Erythroblast (primary cell): ENCODE results near the gene SEC62.

Experiments used
- DNase-seq, 2 experiments: peaks; one replicate each; lab custom pipeline; 2025; lab: John Stamatoyannopoulos, UW
- GATA1 ChIP-seq: IDR thresholded peaks from 2 replicates; pipeline ENCODE4 v1.6.1; 2011; ENCODE audit warnings: low read depth, mild to moderate bottlenecking, control low read depth, low read length, moderate library complexity
- POLR2A ChIP-seq: IDR thresholded peaks from 2 replicates; pipeline ENCODE4 v1.6.1; 2011; ENCODE audit warnings: mild to moderate bottlenecking, low read length

SEC62 gene

DNA sequence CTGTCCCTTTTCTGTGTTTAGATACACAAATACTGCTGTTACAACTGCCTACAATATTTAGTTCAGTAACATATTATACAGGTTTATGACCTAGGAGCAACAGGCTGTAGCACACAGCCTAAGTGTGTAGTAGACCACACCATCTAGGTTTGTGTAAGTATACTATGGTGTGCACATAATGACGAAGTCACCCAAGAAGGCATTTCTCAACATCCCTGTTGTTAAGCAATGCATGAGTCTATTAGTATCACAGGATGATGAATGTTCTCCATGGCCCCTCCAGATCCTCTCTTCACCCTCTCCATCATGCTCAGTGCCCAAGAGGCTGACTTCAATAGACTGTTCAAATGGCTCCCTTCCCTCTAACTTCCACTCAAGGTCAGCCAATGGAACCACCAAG is 14.6 kb upstream of the SEC62 start:
- DNase-seq: no peak
- TF ChIP-seq POLR2A: no peak
- no peak for TF ChIP-seq GATA1

DNA sequence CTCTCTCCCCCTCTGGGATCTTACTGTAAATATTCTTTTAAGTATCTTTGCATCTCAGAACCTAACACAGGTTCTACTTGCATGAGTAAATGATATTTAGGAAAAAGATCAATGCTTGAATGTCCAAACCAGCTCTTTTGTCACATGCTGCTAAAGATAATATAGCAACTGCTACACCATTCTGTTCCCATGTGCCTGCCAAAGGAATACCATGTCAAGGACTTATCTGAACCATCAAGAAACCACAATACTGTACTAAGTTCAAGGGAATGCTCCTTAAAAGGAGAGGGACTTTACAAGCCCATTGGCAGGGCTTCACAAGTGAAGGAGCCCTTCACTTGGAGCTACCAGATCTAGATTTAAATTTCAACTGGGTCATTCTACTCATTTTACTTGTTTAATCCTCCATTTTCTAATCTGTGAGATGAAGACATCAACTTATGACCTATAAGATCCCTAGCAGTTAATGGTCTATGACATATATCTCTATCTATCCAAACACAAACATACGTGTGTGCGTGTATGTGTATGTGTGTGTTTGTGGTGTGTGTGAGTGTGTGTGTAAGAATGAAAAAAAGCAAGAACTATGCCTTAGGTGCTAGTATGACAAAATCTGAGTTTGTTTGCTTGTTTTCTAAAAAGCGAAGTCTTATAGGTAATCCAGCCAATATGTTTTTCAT is 13.0 kb upstream of the SEC62 start:
- no peak for DNase-seq
- TF ChIP-seq POLR2A (no peak), GATA1 (no peak)

- no peak for DNase-seq
- TF ChIP-seq POLR2A: no peak
- no peak for TF ChIP-seq GATA1
These were observed 12.4 kb upstream of the SEC62 start for GRCh38 chr3:169954142-169954756.

- TF ChIP-seq GATA1 (no peak), POLR2A (no peak)
These were observed 11.2 kb upstream of the SEC62 start for GRCh38 chr3:169955406-169955805.

DNA sequence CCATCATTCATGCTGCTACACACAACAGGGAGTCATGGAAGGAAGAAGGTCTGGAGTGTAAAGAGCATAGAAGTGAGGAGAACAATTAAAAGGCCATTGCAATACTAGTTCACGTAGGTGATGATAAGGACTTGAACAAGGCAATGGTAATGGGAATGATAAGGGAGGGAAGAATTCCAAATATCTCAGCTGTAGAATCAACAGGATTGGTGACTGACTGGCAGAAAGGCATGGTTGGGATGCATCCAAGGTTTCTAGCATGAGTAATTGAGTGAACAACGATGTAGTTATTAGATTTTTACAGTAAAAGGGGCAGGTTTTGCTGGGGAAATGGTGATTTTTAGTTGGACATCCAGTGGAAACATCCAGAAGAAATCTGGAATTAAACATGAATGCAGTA is 2.4 kb upstream of the SEC62 start:
- no peak for DNase-seq
- TF ChIP-seq GATA1: no peak
- no peak for TF ChIP-seq POLR2A

More at GRCh38 chr3:169955406-169955805, 11.2 kb upstream of the SEC62 start:
- no peak for DNase-seq

- peak in 1 of 2 experiments; percentile 82 for DNase-seq
- TF ChIP-seq GATA1: no peak
- TF ChIP-seq POLR2A: no peak
These were observed 812 bp upstream of the SEC62 start for GRCh38 chr3:169965562-169966427.

GRCh38 chr3:169966951-169967915 is 626 bp downstream of the SEC62 start:
- DNase-seq: peak; percentile 81 to 86
- no peak for TF ChIP-seq POLR2A
- no peak for TF ChIP-seq GATA1

DNA sequence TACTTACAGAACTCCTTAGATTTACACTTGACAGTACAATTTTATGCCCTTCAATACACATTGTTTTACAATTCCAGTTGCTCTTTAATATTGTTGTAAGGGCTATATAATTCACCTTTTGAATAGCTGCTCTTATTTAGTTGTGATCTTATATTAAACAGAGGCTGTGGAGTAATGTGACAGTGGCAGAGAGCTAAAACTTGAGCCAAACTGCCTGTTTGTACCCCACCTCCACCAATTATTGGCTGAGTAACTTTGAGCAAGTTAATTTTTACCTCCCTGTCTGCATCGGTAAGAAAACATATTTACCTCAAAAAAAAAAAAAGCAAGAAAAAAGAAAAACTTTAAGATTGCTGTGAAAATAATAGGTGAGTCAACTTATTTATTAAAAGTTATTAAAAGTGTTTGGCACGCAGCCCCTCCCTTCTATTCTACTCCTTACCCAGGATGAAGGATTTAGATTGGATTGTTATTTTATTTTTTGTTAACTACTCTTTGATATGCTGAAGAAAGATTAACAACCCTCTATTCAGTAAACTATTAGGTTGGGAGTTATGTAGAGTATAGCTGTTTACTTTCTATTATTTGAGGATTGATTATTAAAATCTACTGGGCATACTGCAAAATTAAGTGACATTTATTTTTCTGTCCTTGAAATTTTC is 1.7 kb downstream of the SEC62 start:
- no peak for TF ChIP-seq GATA1
- no peak for TF ChIP-seq POLR2A
- peak in 1 of 2 experiments; percentile 50 for DNase-seq

DNA sequence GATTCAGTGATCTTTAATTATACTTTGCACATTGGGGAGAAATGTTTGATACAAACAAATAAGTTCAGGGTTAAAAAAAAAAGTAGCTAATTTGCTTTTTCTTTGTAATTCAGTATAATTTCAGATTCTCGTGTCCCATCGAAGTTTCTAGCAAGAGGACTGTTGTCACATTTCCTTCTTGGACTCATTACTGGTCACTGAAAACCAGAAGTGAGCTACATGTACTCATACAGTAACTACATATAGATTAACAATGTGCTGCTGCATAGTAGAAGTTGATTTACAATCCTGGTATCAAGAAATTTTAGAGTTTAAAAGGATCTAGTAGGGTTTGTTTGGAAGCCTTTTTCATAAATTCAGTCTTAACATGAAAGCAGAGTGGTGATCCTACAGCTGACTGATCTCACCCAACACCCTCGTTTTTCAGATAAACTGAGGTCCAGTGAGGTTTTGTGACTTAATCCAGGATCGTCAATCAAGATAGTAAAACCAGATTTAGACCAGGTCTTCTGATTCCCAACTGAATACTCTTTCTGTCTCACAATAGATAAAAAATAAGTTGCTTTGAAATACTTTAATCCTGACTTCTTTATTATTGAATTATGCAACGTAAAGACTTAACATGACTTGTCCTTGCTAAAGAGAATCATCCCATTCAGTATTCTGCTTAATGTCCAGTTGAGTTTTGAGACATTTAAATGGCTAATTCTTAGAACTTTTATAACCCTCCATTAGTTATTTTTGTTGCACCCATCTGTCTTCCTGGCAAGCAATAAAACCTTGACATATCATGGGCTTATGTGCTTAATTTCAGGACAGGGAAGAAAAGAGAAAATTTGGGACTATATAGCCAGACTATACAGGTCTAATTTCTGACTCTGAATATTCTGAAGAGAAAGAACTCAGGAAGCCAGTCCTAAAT is 2.8 kb downstream of the SEC62 start:
- no peak for TF ChIP-seq GATA1
- TF ChIP-seq POLR2A: no peak
- peak in 1 of 2 experiments; percentile 24 for DNase-seq

- no peak for TF ChIP-seq POLR2A
- no peak for TF ChIP-seq GATA1
- no peak for DNase-seq
These were observed 4.2 kb downstream of the SEC62 start for GRCh38 chr3:169970847-169971246.

DNA sequence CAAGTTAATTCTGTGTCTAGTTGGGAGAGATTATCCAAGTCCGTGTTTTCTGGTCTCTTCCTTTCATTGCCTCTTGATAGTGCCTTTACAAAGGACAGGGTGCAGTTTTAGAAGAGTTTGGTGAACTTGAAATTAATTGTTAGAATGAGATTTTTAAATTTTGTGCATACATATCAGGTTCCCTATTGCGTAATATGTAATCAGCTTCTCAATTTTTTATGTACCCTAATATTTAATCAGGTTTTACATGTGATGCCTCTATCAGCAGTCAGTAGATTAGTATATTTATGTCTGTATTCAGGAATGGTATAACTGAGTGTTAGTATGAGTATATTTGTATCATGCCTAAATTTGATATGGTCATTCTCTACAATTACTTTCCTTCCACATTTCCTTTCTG is 4.9 kb downstream of the SEC62 start:
- TF ChIP-seq GATA1 (no peak), POLR2A (no peak)

More for the DNA sequence above, 4.9 kb downstream of the SEC62 start:
- peak in 1 of 2 experiments; percentile 22 for DNase-seq
